ENCODE data around the gene REEP1. TPM values are rescaled to one million over a fixed set of nuclear protein-coding genes. Genes with fewer than 3 reads are reported as not detected.

The REEP1 gene
- total and polyA plus RNA-seq, 2 of the 8 experiments (the other 6 are each of a cell fraction or from before 2014, with no cell fraction given): 0.74 to 1.5 TPM

DNA sequence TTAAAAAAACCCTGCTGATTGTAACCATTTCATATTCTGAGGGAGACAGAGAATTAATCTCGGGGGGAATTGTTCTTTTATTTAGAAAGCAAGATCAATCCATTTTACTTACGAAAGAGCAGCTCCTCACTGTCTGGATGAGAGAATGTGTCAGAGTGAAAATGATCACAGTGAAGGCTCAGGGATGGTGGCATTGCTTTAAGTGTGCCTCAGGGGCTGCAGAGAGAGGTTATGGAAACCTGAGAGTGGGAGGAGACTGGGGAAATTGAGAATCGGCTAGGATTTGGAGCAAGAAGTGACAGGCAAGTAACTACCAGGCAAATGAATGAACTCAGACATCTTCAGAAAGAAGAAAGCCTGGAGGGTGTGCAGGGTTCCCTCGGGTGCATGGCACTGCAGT, 104.0 kb downstream of the REEP1 start:
- H3K4me1 ChIP-seq (replicated peaks in 1 of 4; ENCODE audit: control insufficient read depth in 3 of 4, insufficient read depth in 4 of 4, low read length in 3 of 4): no peaks in the 10 kb centered on the region; a peak in 2 of 7 replicates
- CTCF ChIA-PET (ENCODE audit: partially characterized antibody): interaction anchor here (1.2 to 1.7 kb wide), 4 partner anchors 10 to 17 kb away, joined by 3 to 7 read pairs (median 6); no protein-coding TSS in a partner anchor

More for the DNA sequence above, 104.0 kb downstream of the REEP1 start:
- no peaks in the 10 kb centered on the region for H3K79me1 ChIP-seq (ENCODE audit: low read depth, low read length)
- no peak overlapping the region for H2BK20ac ChIP-seq (ENCODE audit: low read length)
- H3K36me3 ChIP-seq (ENCODE audit: control insufficient read depth in 2 of 4, insufficient read depth in 4 of 4, low read length in 3 of 4): no peaks in the 10 kb centered on the region
- no peak overlapping the region for H3K9ac ChIP-seq (replicated peaks in 1 of 4; ENCODE audit: extremely low read depth in 1 of 4, low read depth in 3 of 4, low read length in 3 of 4)
- H4K5ac ChIP-seq (ENCODE audit: insufficient read length, low read depth, low read length): no peak overlapping the region
- DNase-seq (ENCODE audit: low read depth in 1 of 2, low spot score in 2 of 2) (no peak), FAIRE-seq (no peak)
- no peak overlapping the region for H3K56ac ChIP-seq (replicated peaks; ENCODE audit: insufficient read length, low read depth, low read length)
- WGBS, 2 experiments (ENCODE audit: extremely low coverage in 1 of 2, insufficient coverage in 1 of 2, insufficient read length in 1 of 2, insufficient replicate concordance in 2 of 2, low coverage in 1 of 2, low lambda C conversion rate in 2 of 2, missing lambda C conversion rate in 1 of 2): 66% methylated on average over 4 of the region's 4 CpGs; no CpG with 5 or more reads in 1 of the 2 experiments
- H3K9me3 ChIP-seq (ENCODE audit: insufficient read depth in 2 of 2, low read depth in 1 of 2, low read length in 1 of 2): no peaks in the 10 kb centered on the region
- H3K4ac ChIP-seq (replicated peaks; ENCODE audit: insufficient read length, low read depth, low read length): no peak overlapping the region
- H2BK12ac ChIP-seq (ENCODE audit: low read depth, low read length): no peak overlapping the region
- POLR2A ChIA-PET (ENCODE audit: partially characterized antibody): no interaction called here
- no peak overlapping the region for H4K91ac ChIP-seq (replicated peaks; ENCODE audit: insufficient read length, low read length)
- H3K79me2 ChIP-seq (ENCODE audit: control insufficient read depth in 1 of 2, insufficient read depth in 2 of 2, low read length in 2 of 2): no peaks in the 10 kb centered on the region
- no peak overlapping the region for H4K8ac ChIP-seq (ENCODE audit: extremely low read depth, insufficient read depth, low read length)
- H3K27ac ChIP-seq (ENCODE audit: low read depth, low read length): no peak overlapping the region
- H2BK15ac ChIP-seq (ENCODE audit: low read length): no peak overlapping the region
- no peak overlapping the region for H2BK5ac ChIP-seq (ENCODE audit: low read depth, low read length)
- no peak overlapping the region for H2AK5ac ChIP-seq (ENCODE audit: low read depth, low read length)
- TF ChIP-seq TBP (IDR thresholded peaks at IDR 0.05; ENCODE audit: low read depth, low read length) (no peak), TAF1 (IDR thresholded peaks at IDR 0.05; ENCODE audit: low read depth, low read length) (no peak), HDAC2 (IDR thresholded peaks at IDR 0.05; ENCODE audit: borderline replicate concordance in 1 of 2, low read depth in 2 of 2, low read length in 2 of 2) (no peak), RAD21 (IDR thresholded peaks at IDR 0.05 in 1 of 2, conservative IDR thresholded peaks at IDR 0.05 in 1 of 2; ENCODE audit: low read depth in 2 of 2, low read length in 2 of 2) (no peak), RFX5 (IDR thresholded peaks at IDR 0.05; ENCODE audit: borderline replicate concordance, low read depth, low read length) (no peak)
- TF ChIP-seq, protein P1, sequence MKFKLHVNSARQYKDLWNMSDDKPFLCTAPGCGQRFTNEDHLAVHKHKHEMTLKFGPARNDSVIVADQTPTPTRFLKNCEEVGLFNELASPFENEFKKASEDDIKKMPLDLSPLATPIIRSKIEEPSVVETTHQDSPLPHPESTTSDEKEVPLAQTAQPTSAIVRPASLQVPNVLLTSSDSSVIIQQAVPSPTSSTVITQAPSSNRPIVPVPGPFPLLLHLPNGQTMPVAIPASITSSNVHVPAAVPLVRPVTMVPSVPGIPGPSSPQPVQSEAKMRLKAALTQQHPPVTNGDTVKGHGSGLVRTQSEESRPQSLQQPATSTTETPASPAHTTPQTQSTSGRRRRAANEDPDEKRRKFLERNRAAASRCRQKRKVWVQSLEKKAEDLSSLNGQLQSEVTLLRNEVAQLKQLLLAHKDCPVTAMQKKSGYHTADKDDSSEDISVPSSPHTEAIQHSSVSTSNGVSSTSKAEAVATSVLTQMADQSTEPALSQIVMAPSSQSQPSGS (IDR thresholded peaks at IDR 0.05; ENCODE audit: low read length): no peak
- TF ChIP-seq, protein P2, sequence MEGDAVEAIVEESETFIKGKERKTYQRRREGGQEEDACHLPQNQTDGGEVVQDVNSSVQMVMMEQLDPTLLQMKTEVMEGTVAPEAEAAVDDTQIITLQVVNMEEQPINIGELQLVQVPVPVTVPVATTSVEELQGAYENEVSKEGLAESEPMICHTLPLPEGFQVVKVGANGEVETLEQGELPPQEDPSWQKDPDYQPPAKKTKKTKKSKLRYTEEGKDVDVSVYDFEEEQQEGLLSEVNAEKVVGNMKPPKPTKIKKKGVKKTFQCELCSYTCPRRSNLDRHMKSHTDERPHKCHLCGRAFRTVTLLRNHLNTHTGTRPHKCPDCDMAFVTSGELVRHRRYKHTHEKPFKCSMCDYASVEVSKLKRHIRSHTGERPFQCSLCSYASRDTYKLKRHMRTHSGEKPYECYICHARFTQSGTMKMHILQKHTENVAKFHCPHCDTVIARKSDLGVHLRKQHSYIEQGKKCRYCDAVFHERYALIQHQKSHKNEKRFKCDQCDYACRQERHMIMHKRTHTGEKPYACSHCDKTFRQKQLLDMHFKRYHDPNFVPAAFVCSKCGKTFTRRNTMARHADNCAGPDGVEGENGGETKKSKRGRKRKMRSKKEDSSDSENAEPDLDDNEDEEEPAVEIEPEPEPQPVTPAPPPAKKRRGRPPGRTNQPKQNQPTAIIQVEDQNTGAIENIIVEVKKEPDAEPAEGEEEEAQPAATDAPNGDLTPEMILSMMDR (IDR thresholded peaks at IDR 0.05; ENCODE audit: control extremely low read depth in 1 of 3, insufficient read depth in 1 of 3, low read depth in 1 of 3, low read length in 3 of 3): no peak
- no peaks in the 10 kb centered on the region for H3K27me3 ChIP-seq (replicated peaks in 1 of 4; ENCODE audit: control insufficient read depth in 3 of 4, extremely low read depth in 1 of 4, insufficient read depth in 3 of 4, low read length in 3 of 4)
- no peak overlapping the region for H2AFZ ChIP-seq (ENCODE audit: low read length)
- H2BK120ac ChIP-seq (replicated peaks; ENCODE audit: low read depth, low read length): no peak overlapping the region
- H3K18ac ChIP-seq (ENCODE audit: extremely low read depth, low read length): no peak overlapping the region
- H3K14ac ChIP-seq (ENCODE audit: insufficient read length): no peak overlapping the region
- H3K4me3 ChIP-seq (ENCODE audit: extremely low read depth in 1 of 4, insufficient read depth in 2 of 4, low read depth in 3 of 4, low read length in 4 of 4): no peak overlapping the region
- H3K4me2 ChIP-seq (ENCODE audit: insufficient read depth in 1 of 2, low read depth in 2 of 2, low read length in 2 of 2): no peak overlapping the region
- H3K23me2 ChIP-seq (ENCODE audit: low read depth, low read length): no peaks in the 10 kb centered on the region
- no peaks in the 10 kb centered on the region for H4K20me1 ChIP-seq (replicated peaks in 1 of 2; ENCODE audit: control insufficient read depth in 1 of 2, insufficient read depth in 2 of 2, low read length in 2 of 2)
- no peak overlapping the region for H3K23ac ChIP-seq (ENCODE audit: insufficient read length)

Data from H1 (cell line).